Gastrocnemius medialis (tissue), 4 donors: ENCODE results near the gene NUDT12.

ENCODE experiments used
- CTCF ChIP-seq, 5 experiments: fragments of 450-650 bp in 3 of 5; fragments of 200-600 bp in 2 of 5; sonication (generic) in 2 of 5; IDR thresholded peaks in 4 of 5; conservative IDR thresholded peaks in 1 of 5; 1 replicate in 4 of 5; 2 replicates in 1 of 5; pipeline ENCODE4 v1.5.1; 2016 to 2019; ENCODE audit warnings: antibody characterized with exemption in 5 of 5, mild to moderate bottlenecking in 3 of 5, moderate library complexity in 3 of 5
- POLR2A ChIP-seq, 2 donors: fragments of 450-650 bp; IDR thresholded peaks; one replicate each; pipeline ENCODE4 v1.6.1; 2017; ENCODE audit warnings: antibody characterized with exemption in 2 of 2, mild to moderate bottlenecking in 2 of 2, moderate library complexity in 2 of 2

GRCh38 chr5:103569313-103570060 lies 6.9 kb upstream of the NUDT12 start:
- TF ChIP-seq CTCF (IDR thresholded peaks at IDR 0.05 in 4 of 5, conservative IDR thresholded peaks at IDR 0.05 in 1 of 5) (no peak), POLR2A (IDR thresholded peaks at IDR 0.05) (no peak)
